ENCODE results near the gene ATRN. TPM values are rescaled to one million over a fixed set of nuclear protein-coding genes. Genes with fewer than 3 reads are reported as not detected.

Gene ATRN
- total RNA-seq, 4 donors from 2014 or later = 14.4 to 20.0 (median 16.3) TPM

- H3K36me3 ChIP-seq = no peaks in the 10 kb centered on the region
- peak overlapping the region in 1 of 4 donors; percentile 57 for H3K4me3 ChIP-seq
- H3K4me1 ChIP-seq = peaks cover 0 to 13% of the 10 kb centered on the region in 2 donors
- TF ChIP-seq, protein P1, sequence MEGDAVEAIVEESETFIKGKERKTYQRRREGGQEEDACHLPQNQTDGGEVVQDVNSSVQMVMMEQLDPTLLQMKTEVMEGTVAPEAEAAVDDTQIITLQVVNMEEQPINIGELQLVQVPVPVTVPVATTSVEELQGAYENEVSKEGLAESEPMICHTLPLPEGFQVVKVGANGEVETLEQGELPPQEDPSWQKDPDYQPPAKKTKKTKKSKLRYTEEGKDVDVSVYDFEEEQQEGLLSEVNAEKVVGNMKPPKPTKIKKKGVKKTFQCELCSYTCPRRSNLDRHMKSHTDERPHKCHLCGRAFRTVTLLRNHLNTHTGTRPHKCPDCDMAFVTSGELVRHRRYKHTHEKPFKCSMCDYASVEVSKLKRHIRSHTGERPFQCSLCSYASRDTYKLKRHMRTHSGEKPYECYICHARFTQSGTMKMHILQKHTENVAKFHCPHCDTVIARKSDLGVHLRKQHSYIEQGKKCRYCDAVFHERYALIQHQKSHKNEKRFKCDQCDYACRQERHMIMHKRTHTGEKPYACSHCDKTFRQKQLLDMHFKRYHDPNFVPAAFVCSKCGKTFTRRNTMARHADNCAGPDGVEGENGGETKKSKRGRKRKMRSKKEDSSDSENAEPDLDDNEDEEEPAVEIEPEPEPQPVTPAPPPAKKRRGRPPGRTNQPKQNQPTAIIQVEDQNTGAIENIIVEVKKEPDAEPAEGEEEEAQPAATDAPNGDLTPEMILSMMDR (IDR thresholded peaks at IDR 0.05 in 4 of 5, conservative IDR thresholded peaks at IDR 0.05 in 1 of 5) = no peak
- no peak for TF ChIP-seq POLR2A (IDR thresholded peaks at IDR 0.05)
- peak overlapping the region; percentile 63 to 70 (median 66) for H3K27ac ChIP-seq
- in situ Hi-C loops (cut with MboI; ENCODE audit: low sequenced_read_pairs in 4 of 4) (loop anchor here in 2 of 4 donors (5.0 kb wide), 2 partner anchors 32 to 37 kb away; partner anchors contain the start of gene SIGLEC1 (in 1 of the 2)), intact Hi-C loops (cut with DNase I; ENCODE audit: low total_unique reads) (loop anchor here (5.0 kb wide), 1 partner anchor 87 kb away; the partner anchor contains the start of gene ADISSP)
- ATAC-seq (no peak), DNase-seq (no peak)
- no peaks in the 10 kb centered on the region for H3K9me3 ChIP-seq
- H3K27me3 ChIP-seq = peaks cover 5 to 23% (median 9%) of the 10 kb centered on the region in 3 donors
Measured at GRCh38 chr20:3679749-3680700, 209.2 kb downstream of the ATRN start.

DNA sequence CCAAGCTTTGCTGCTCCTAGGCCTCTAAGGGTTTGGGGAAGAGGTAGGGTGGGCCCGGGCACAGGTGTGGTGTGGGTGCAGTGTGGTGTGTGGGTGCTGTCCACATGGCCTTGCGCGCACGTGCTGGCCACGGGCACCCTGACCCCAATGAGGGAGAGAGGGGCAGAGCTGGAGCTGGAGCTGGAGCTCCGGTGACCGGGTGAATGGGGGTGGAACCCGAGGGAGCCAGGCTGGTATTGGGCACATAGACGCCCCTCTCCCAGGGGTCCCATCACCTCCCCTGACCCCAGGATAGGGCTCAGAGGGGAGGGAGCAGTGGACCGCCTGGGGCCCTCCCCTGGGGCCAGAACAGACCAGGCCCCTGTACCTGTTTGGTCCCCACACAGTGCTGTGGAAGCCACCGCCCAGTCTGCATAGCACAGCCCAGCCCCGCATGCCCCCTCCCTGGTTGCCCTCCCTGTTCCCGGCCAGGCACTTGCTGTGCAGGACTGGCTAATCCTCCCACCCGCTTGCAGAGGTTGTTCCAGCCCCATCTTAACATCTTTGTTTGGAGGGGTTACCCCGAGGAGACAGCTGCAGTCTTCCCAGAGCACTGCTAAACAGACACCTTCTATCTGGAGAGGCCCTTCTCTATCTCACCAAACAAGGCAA, 210.0 kb downstream of the ATRN start:
- no peak for ATAC-seq

DNA sequence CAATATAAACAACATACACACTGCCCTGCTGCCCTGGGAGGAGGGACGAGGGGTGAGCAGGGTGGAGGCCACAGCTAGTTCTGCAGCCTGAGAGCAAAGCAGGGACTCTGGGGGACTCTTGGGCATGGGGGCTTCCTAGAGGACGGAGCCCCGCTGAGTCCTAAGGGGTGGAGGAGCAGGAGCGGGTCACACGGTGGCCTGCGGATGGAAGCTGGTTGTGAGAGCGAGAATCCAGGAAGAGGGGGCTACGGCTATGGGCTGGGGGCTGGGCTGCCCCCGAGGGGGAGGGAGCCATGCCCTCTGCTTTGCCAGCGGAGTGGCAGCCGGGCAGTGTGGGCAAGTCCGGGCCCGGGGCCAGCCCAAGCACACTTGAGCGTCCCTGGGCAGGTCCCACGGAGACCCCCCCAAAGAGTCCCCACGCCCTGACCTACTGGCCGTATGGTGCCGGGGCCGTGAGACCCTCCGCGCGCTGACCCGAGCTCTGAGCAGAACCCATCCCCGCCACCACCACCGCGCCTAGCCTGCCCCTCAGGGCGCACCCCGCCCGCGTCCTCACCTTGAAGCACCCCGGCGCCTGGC, 210.6 kb downstream of the ATRN start:
- Histone ChIP-seq H3K36me3 (no peaks in the 10 kb centered on the region), H3K27me3 (peaks cover 5 to 23% (median 9%) of the 10 kb centered on the region in 3 donors), H3K9me3 (no peaks in the 10 kb centered on the region), H3K4me3 (peak overlapping the region; percentile 48 to 60 (median 56)), H3K27ac (peak overlapping the region; percentile 63 to 70 (median 66)), H3K4me1 (peaks cover 5 to 17% of the 10 kb centered on the region in 2 donors)
- intact Hi-C loops (cut with DNase I; ENCODE audit: low total_unique reads) (no loop called here), in situ Hi-C loops (cut with MboI; ENCODE audit: low sequenced_read_pairs in 4 of 4) (no loop called here)
- ATAC-seq (no peak), DNase-seq (no peak)
- no peak for TF ChIP-seq POLR2A (IDR thresholded peaks at IDR 0.05)
- TF ChIP-seq, protein P1 (IDR thresholded peaks at IDR 0.05 in 4 of 5, conservative IDR thresholded peaks at IDR 0.05 in 1 of 5) = no peak

More for the DNA sequence above, 210.0 kb downstream of the ATRN start:
- intact Hi-C loops (cut with DNase I; ENCODE audit: low total_unique reads) (no loop called here), in situ Hi-C loops (cut with MboI; ENCODE audit: low sequenced_read_pairs in 4 of 4) (no loop called here)
- Histone ChIP-seq H3K27ac (peak overlapping the region; percentile 63 to 70 (median 66)), H3K4me3 (peak overlapping the region in 3 of 4 donors; percentile 48 to 60 (median 57)), H3K27me3 (peaks cover 5 to 23% (median 9%) of the 10 kb centered on the region in 3 donors), H3K9me3 (no peaks in the 10 kb centered on the region), H3K4me1 (peaks cover 0 to 13% of the 10 kb centered on the region in 2 donors), H3K36me3 (no peaks in the 10 kb centered on the region)
- DNase-seq = no peak
- TF ChIP-seq POLR2A (IDR thresholded peaks at IDR 0.05) = no peak
- TF ChIP-seq, protein P1 (IDR thresholded peaks at IDR 0.05 in 4 of 5, conservative IDR thresholded peaks at IDR 0.05 in 1 of 5) = no peak

DNA sequence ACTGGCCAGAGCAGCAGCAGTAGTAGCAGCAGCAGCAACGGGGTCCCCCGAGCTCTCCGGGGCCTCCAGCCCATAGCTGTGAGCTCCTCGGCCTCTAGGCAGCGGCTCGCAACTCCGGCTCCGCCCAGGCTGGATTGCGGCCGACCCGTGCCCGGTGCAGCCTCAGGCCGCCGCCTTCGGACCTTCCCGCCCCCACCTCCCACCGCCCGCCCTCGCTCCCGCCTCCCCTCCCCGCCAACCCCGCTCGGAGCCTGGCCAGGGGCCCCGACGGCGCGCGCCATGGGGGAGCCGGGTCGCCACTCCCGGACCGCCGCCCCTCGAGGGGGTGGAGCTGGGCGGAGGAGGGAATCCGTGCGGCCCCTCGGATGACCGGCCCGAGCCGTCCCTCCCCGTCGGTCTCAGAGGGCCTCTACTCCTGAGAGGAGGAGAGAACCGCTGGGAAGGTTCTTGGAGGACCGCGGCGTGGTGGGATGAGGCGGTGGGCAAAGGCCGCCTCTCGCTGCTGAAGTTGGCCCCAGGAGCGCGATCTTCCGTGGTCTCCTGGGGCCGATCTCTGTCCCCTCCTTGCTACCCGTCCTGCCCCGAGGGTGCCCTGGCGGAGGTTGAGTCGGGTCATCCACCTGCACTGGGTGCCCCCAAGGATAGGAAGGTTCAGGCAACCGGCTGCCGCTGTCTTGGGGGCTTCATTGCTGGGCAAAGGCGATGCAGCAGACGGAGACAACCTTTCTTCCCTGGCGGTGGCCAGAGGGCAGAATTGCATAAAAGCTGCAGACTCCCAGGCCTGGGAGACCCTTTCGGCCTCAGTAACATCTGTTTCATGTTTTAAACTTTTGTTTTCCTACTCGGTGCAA, 211.3 kb downstream of the ATRN start, which contains the start of gene ADAM33:
Gene ADAM33, minus strand, starts transcription at position 80 of the 851 bp plus-strand sequence. Its CDS starts 6 bp downstream, at position 74.
- TF ChIP-seq POLR2A (IDR thresholded peaks at IDR 0.05) = no peak
- TF ChIP-seq, protein P1 (IDR thresholded peaks at IDR 0.05 in 4 of 5, conservative IDR thresholded peaks at IDR 0.05 in 1 of 5) = no peak
- Histone ChIP-seq H3K9me3 (no peaks in the 10 kb centered on the region), H3K27me3 (peaks cover 5 to 23% (median 9%) of the 10 kb centered on the region in 3 donors), H3K4me3 (peak within 1 kb of the TSS; percentile 48 to 60 (median 56)), H3K36me3 (no peaks in the 10 kb centered on the region), H3K27ac (peak within 1 kb of the TSS; percentile 63 to 70 (median 66)), H3K4me1 (peaks cover 12 to 19% of the 10 kb centered on the region in 2 donors)
- ATAC-seq (no peak), DNase-seq (no peak)
- intact Hi-C loops (cut with DNase I; ENCODE audit: low total_unique reads) = no loop called here
- in situ Hi-C loops (cut with MboI; ENCODE audit: low sequenced_read_pairs in 4 of 4) = no loop called here
